ENCODE results near the gene ZCCHC3. TPM values are rescaled to one million over a fixed set of nuclear protein-coding genes. Genes with fewer than 3 reads are reported as not detected.

The ZCCHC3 gene
- total RNA-seq, 1 experiment from 2014 or later: 43.6 TPM

DNA sequence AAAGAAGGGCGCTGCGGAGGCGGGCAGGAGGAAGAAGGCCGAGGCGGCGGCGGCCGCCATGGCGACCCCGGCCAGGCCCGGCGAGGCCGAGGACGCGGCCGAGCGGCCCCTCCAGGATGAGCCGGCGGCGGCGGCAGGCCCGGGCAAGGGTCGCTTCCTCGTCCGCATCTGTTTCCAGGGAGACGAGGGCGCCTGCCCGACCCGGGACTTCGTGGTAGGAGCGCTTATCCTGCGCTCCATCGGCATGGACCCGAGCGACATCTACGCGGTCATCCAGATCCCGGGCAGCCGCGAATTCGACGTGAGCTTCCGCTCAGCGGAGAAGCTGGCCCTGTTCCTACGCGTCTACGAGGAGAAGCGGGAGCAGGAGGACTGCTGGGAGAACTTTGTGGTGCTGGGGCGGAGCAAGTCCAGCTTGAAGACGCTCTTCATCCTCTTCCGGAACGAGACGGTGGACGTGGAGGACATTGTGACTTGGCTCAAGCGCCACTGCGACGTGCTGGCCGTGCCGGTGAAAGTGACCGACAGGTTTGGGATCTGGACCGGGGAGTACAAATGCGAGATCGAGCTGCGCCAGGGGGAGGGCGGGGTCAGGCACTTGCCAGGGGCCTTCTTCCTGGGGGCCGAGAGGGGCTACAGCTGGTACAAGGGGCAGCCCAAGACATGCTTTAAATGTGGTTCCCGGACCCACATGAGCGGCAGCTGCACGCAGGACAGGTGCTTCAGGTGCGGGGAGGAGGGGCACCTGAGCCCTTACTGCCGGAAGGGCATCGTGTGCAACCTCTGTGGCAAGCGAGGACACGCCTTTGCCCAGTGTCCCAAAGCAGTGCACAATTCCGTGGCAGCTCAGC lies 780 bp downstream of the ZCCHC3 start (continued):
- TF ChIP-seq, protein P1, sequence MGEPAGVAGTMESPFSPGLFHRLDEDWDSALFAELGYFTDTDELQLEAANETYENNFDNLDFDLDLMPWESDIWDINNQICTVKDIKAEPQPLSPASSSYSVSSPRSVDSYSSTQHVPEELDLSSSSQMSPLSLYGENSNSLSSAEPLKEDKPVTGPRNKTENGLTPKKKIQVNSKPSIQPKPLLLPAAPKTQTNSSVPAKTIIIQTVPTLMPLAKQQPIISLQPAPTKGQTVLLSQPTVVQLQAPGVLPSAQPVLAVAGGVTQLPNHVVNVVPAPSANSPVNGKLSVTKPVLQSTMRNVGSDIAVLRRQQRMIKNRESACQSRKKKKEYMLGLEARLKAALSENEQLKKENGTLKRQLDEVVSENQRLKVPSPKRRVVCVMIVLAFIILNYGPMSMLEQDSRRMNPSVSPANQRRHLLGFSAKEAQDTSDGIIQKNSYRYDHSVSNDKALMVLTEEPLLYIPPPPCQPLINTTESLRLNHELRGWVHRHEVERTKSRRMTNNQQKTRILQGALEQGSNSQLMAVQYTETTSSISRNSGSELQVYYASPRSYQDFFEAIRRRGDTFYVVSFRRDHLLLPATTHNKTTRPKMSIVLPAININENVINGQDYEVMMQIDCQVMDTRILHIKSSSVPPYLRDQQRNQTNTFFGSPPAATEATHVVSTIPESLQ (CRISPR knock-in tag; IDR thresholded peaks at IDR 0.05): 0 out of 2 replicates have a peak, but pooled peaks have one; percentile 23
- TF ChIP-seq ETV6 (CRISPR knock-in tag; IDR thresholded peaks at IDR 0.05): 0 out of 2 replicates have a peak, but pooled peaks have one; percentile 16
- TF ChIP-seq NR1H2 (CRISPR knock-in tag; IDR thresholded peaks at IDR 0.05): 0 out of 2 replicates have a peak, but pooled peaks have one; percentile 31
- 0 out of 2 replicates have a peak, but pooled peaks have one; percentile 28 for TF ChIP-seq MYBL2 (CRISPR knock-in tag; IDR thresholded peaks at IDR 0.05)
- TF ChIP-seq, protein P2, sequence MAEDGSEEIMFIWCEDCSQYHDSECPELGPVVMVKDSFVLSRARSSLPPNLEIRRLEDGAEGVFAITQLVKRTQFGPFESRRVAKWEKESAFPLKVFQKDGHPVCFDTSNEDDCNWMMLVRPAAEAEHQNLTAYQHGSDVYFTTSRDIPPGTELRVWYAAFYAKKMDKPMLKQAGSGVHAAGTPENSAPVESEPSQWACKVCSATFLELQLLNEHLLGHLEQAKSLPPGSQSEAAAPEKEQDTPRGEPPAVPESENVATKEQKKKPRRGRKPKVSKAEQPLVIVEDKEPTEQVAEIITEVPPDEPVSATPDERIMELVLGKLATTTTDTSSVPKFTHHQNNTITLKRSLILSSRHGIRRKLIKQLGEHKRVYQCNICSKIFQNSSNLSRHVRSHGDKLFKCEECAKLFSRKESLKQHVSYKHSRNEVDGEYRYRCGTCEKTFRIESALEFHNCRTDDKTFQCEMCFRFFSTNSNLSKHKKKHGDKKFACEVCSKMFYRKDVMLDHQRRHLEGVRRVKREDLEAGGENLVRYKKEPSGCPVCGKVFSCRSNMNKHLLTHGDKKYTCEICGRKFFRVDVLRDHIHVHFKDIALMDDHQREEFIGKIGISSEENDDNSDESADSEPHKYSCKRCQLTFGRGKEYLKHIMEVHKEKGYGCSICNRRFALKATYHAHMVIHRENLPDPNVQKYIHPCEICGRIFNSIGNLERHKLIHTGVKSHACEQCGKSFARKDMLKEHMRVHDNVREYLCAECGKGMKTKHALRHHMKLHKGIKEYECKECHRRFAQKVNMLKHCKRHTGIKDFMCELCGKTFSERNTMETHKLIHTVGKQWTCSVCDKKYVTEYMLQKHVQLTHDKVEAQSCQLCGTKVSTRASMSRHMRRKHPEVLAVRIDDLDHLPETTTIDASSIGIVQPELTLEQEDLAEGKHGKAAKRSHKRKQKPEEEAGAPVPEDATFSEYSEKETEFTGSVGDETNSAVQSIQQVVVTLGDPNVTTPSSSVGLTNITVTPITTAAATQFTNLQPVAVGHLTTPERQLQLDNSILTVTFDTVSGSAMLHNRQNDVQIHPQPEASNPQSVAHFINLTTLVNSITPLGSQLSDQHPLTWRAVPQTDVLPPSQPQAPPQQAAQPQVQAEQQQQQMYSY (CRISPR knock-in tag; IDR thresholded peaks at IDR 0.05): 0 out of 2 replicates have a peak, but pooled peaks have one; percentile 6
- TF ChIP-seq TP53 (CRISPR knock-in tag; IDR thresholded peaks at IDR 0.05): 0 out of 2 replicates have a peak, but pooled peaks have one; percentile 55
- peak; percentile 40; the same call in 1 of the 2 replicates for TF ChIP-seq SMAD3 (CRISPR knock-in tag; IDR thresholded peaks at IDR 0.05; ENCODE audit: borderline replicate concordance)
- TF ChIP-seq, protein P3, sequence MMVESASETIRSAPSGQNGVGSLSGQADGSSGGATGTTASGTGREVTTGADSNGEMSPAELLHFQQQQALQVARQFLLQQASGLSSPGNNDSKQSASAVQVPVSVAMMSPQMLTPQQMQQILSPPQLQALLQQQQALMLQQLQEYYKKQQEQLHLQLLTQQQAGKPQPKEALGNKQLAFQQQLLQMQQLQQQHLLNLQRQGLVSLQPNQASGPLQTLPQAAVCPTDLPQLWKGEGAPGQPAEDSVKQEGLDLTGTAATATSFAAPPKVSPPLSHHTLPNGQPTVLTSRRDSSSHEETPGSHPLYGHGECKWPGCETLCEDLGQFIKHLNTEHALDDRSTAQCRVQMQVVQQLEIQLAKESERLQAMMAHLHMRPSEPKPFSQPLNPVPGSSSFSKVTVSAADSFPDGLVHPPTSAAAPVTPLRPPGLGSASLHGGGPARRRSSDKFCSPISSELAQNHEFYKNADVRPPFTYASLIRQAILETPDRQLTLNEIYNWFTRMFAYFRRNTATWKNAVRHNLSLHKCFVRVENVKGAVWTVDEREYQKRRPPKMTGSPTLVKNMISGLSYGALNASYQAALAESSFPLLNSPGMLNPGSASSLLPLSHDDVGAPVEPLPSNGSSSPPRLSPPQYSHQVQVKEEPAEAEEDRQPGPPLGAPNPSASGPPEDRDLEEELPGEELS (CRISPR knock-in tag; IDR thresholded peaks at IDR 0.05): peak; percentile 12; the same call in 1 of the 2 replicates
- TF ChIP-seq ESRRA (CRISPR knock-in tag; IDR thresholded peaks at IDR 0.05; ENCODE audit: borderline replicate concordance): no peak
- peak; percentile 66 for TF ChIP-seq GABPB1 (CRISPR knock-in tag; IDR thresholded peaks at IDR 0.05)

DNA sequence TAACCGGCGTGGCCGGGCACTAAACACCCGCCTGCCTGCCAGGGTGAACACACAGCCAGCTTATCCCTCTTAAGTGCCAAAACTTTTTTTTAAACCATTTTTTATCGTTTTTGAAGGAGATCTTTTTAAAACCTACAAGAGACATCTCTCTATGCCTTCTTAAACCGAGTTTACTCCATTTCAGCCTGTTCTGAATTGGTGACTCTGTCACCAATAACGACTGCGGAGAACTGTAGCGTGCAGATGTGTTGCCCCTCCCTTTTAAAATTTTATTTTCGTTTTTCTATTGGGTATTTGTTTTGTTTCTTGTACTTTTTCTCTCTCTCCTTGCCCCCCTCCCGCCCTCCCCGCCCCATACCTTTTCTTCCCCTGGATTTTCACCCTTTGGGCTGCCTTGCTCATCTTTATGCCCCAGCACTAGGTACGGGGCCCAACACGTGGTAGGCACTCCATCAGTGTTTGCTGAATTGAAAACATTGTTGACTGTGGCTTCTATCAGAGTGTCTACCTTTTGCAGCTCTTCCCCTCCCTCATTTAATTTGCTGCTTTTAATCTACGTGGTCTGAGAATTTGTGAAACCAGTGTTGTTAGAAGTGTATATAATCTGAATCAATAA lies 1.5 kb downstream of the ZCCHC3 start:
- POLR2A ChIA-PET: interaction anchor here (0.7 to 6.3 kb wide), 4 partner anchors 11 to 55 kb away, joined by 3 to 110 read pairs (median 19); partner anchors contain the start of gene SOX12
- Mint-ChIP-seq H3K27me3 (ENCODE audit: low read depth) (peaks cover 36% of the 10 kb centered on the region), H3K4me1 (peaks cover 57% of the 10 kb centered on the region), H3K36me3 (peaks cover 22% of the 10 kb centered on the region), H3K4me3 (peak overlapping the region; percentile 100), H3K9me3 (peaks cover 12% of the 10 kb centered on the region), H3K27ac (peak overlapping the region; percentile 100)
- DNase-seq (ENCODE audit: low spot score): no peak
- no peak for ATAC-seq
- CTCF ChIA-PET: interaction anchor here (0.7 to 6.5 kb wide), 4 partner anchors 11 to 31 kb away, joined by 4 to 55 read pairs (median 33); partner anchors contain the start of gene SOX12
- TF ChIP-seq JAZF1 (CRISPR knock-in tag; IDR thresholded peaks at IDR 0.05) (no peak), ZNF416 (CRISPR knock-in tag; IDR thresholded peaks at IDR 0.05) (no peak), TEAD4 (CRISPR knock-in tag; IDR thresholded peaks at IDR 0.05) (no peak), NFE2L1 (CRISPR knock-in tag; IDR thresholded peaks at IDR 0.05) (no peak), ZBTB21 (CRISPR knock-in tag; IDR thresholded peaks at IDR 0.05; ENCODE audit: borderline replicate concordance) (no peak), ETV6 (CRISPR knock-in tag; IDR thresholded peaks at IDR 0.05) (no peak)
- TF ChIP-seq, protein P4, sequence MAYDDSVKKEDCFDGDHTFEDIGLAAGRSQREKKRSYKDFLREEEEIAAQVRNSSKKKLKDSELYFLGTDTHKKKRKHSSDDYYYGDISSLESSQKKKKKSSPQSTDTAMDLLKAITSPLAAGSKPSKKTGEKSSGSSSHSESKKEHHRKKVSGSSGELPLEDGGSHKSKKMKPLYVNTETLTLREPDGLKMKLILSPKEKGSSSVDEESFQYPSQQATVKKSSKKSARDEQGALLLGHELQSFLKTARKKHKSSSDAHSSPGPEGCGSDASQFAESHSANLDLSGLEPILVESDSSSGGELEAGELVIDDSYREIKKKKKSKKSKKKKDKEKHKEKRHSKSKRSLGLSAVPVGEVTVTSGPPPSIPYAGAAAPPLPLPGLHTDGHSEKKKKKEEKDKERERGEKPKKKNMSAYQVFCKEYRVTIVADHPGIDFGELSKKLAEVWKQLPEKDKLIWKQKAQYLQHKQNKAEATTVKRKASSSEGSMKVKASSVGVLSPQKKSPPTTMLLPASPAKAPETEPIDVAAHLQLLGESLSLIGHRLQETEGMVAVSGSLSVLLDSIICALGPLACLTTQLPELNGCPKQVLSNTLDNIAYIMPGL (CRISPR knock-in tag; IDR thresholded peaks at IDR 0.05): no peak
- TF ChIP-seq, protein P5, sequence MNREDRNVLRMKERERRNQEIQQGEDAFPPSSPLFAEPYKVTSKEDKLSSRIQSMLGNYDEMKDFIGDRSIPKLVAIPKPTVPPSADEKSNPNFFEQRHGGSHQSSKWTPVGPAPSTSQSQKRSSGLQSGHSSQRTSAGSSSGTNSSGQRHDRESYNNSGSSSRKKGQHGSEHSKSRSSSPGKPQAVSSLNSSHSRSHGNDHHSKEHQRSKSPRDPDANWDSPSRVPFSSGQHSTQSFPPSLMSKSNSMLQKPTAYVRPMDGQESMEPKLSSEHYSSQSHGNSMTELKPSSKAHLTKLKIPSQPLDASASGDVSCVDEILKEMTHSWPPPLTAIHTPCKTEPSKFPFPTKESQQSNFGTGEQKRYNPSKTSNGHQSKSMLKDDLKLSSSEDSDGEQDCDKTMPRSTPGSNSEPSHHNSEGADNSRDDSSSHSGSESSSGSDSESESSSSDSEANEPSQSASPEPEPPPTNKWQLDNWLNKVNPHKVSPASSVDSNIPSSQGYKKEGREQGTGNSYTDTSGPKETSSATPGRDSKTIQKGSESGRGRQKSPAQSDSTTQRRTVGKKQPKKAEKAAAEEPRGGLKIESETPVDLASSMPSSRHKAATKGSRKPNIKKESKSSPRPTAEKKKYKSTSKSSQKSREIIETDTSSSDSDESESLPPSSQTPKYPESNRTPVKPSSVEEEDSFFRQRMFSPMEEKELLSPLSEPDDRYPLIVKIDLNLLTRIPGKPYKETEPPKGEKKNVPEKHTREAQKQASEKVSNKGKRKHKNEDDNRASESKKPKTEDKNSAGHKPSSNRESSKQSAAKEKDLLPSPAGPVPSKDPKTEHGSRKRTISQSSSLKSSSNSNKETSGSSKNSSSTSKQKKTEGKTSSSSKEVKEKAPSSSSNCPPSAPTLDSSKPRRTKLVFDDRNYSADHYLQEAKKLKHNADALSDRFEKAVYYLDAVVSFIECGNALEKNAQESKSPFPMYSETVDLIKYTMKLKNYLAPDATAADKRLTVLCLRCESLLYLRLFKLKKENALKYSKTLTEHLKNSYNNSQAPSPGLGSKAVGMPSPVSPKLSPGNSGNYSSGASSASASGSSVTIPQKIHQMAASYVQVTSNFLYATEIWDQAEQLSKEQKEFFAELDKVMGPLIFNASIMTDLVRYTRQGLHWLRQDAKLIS (CRISPR knock-in tag; IDR thresholded peaks at IDR 0.05; ENCODE audit: borderline replicate concordance): no peak
- TF ChIP-seq, protein P6, sequence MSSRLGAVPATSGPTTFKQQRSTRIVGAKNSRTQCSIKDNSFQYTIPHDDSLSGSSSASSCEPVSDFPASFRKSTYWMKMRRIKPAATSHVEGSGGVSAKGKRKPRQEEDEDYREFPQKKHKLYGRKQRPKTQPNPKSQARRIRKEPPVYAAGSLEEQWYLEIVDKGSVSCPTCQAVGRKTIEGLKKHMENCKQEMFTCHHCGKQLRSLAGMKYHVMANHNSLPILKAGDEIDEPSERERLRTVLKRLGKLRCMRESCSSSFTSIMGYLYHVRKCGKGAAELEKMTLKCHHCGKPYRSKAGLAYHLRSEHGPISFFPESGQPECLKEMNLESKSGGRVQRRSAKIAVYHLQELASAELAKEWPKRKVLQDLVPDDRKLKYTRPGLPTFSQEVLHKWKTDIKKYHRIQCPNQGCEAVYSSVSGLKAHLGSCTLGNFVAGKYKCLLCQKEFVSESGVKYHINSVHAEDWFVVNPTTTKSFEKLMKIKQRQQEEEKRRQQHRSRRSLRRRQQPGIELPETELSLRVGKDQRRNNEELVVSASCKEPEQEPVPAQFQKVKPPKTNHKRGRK (CRISPR knock-in tag; IDR thresholded peaks at IDR 0.05; ENCODE audit: borderline replicate concordance): no peak

All from WTC11 (cell line).